ENCODE data around the gene NLRP6.

DNA sequence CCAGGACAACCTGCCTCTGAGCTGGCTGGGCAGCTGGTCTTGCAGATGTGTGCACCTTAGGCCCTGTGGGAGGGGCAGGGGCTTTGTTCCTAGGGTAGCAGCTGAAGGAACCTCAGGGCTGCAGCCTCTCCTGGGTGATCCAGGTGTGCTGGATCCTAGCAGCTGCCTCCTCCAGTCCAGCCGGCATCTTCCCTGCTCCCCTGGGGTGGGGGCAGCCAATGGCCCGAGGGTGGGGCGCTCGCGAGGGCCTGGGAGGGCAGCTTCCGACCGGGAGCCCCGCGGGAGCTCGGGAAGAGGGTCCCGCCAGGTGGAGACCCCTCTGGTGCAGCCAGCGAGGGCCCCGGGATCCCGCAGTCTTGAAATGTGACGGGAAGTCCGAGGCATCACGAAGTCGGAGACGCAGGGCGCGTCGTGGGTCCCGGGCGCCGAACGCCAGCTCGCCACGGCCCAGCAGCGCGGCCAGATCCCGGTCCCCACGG lies 37.3 kb downstream of the NLRP6 start:
- TF ChIP-seq, protein P1, sequence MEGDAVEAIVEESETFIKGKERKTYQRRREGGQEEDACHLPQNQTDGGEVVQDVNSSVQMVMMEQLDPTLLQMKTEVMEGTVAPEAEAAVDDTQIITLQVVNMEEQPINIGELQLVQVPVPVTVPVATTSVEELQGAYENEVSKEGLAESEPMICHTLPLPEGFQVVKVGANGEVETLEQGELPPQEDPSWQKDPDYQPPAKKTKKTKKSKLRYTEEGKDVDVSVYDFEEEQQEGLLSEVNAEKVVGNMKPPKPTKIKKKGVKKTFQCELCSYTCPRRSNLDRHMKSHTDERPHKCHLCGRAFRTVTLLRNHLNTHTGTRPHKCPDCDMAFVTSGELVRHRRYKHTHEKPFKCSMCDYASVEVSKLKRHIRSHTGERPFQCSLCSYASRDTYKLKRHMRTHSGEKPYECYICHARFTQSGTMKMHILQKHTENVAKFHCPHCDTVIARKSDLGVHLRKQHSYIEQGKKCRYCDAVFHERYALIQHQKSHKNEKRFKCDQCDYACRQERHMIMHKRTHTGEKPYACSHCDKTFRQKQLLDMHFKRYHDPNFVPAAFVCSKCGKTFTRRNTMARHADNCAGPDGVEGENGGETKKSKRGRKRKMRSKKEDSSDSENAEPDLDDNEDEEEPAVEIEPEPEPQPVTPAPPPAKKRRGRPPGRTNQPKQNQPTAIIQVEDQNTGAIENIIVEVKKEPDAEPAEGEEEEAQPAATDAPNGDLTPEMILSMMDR (IDR thresholded peaks at IDR 0.05; ENCODE audit: low read depth, low read length, poor library complexity, severe bottlenecking) = no peak
- TF ChIP-seq EZH2phosphoT487 (IDR thresholded peaks at IDR 0.05; ENCODE audit: borderline replicate concordance, low read length) = no peak
